K562 (cell line): ENCODE results near the gene OR4D6.

ENCODE experiments used
- MTA2 ChIP-seq: fragments of 450-650 bp; IDR thresholded peaks from 2 replicates; pipeline ENCODE4 v1.6.1; 2016; ENCODE audit warnings: low read depth
- PBX2 ChIP-seq, 2 experiments: IDR thresholded peaks in 1 of 2; conservative IDR thresholded peaks in 1 of 2; 2 replicates each; pipeline ENCODE4 v1.6.1; 2016; ENCODE audit warnings: low read depth in 2 of 2, mild to moderate bottlenecking in 1 of 2, missing compliant biosample characterization in 1 of 2, missing genetic modification characterization in 1 of 2, moderate library complexity in 1 of 2
- TF ChIP-seq, protein P1 (sequence below), 3 experiments: IDR thresholded peaks in 2 of 3; conservative IDR thresholded peaks in 1 of 3; 2 replicates each; pipeline ENCODE4 v1.5.1; 2011 to 2012; ENCODE audit warnings: low read length in 3 of 3, mild to moderate bottlenecking in 3 of 3, control low read depth in 2 of 3, improper control_type of control experiment in 1 of 3, inconsistent platforms in 1 of 3, low read depth in 1 of 3, mixed read lengths in 1 of 3, moderate library complexity in 1 of 3; ENCODE audit not compliant: insufficient read depth in 2 of 3

- TF ChIP-seq, protein P1, sequence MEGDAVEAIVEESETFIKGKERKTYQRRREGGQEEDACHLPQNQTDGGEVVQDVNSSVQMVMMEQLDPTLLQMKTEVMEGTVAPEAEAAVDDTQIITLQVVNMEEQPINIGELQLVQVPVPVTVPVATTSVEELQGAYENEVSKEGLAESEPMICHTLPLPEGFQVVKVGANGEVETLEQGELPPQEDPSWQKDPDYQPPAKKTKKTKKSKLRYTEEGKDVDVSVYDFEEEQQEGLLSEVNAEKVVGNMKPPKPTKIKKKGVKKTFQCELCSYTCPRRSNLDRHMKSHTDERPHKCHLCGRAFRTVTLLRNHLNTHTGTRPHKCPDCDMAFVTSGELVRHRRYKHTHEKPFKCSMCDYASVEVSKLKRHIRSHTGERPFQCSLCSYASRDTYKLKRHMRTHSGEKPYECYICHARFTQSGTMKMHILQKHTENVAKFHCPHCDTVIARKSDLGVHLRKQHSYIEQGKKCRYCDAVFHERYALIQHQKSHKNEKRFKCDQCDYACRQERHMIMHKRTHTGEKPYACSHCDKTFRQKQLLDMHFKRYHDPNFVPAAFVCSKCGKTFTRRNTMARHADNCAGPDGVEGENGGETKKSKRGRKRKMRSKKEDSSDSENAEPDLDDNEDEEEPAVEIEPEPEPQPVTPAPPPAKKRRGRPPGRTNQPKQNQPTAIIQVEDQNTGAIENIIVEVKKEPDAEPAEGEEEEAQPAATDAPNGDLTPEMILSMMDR (IDR thresholded peaks at IDR 0.05 in 2 of 3, conservative IDR thresholded peaks at IDR 0.05 in 1 of 3; ENCODE audit: insufficient read depth in 2 of 3, low read depth in 1 of 3, low read length in 3 of 3) = no peak
- TF ChIP-seq MTA2 (no peak), PBX2 (CRISPR knock-in tag; IDR thresholded peaks at IDR 0.05; ENCODE audit: low read depth) (no peak), PBX2 (tag; conservative IDR thresholded peaks at IDR 0.05; ENCODE audit: low read depth) (no peak)
These were observed 23.6 kb downstream of the OR4D6 start for GRCh38 chr11:59480359-59480758.
